H54 (cell line): ENCODE measurements around the gene CECR2.

ENCODE experiments used
- DNase-seq: peaks from one replicate; pipeline ENCODE4 v3.0.0; 2011; ENCODE audit warnings: low spot score, mixed read lengths; ENCODE audit not compliant: insufficient read length
- FAIRE-seq: peaks from 3 replicates; lab custom pipeline; 2011; peaks lifted over from hg19 to GRCh38; lab: Jason Lieb, UNC
- POLR2A ChIP-seq: IDR thresholded peaks from 2 replicates; pipeline ENCODE4 v1.6.1; 2011; ENCODE audit warnings: low read depth, mild to moderate bottlenecking, low read length

The CECR2 gene

GRCh38 chr22:17476838-17477237 lies 107.6 kb downstream of the CECR2 start:
- FAIRE-seq (no peak), DNase-seq (no peak)
- no peak for TF ChIP-seq POLR2A

- no peak for DNase-seq
- FAIRE-seq: no peak
- no peak for TF ChIP-seq POLR2A
Measured at GRCh38 chr22:17477391-17477833, 108.2 kb downstream of the CECR2 start.

- FAIRE-seq (no peak), DNase-seq (no peak)
- no peak for TF ChIP-seq POLR2A
Measured at GRCh38 chr22:17479135-17479534, 109.9 kb downstream of the CECR2 start.

- no peak for FAIRE-seq
- no peak for TF ChIP-seq POLR2A
- DNase-seq: no peak
Measured at GRCh38 chr22:17481424-17481823, 112.2 kb downstream of the CECR2 start.

- FAIRE-seq (no peak), DNase-seq (no peak)
- TF ChIP-seq POLR2A: no peak
Measured at GRCh38 chr22:17483688-17484372, 114.6 kb downstream of the CECR2 start.

- FAIRE-seq: no peak
- no peak for DNase-seq
- no peak for TF ChIP-seq POLR2A
Measured at GRCh38 chr22:17484608-17485007, 115.3 kb downstream of the CECR2 start.

GRCh38 chr22:17486313-17486712 lies 117.1 kb downstream of the CECR2 start:
- no peak for TF ChIP-seq POLR2A
- DNase-seq: no peak
- FAIRE-seq: no peak

GRCh38 chr22:17486719-17487118 lies 117.5 kb downstream of the CECR2 start:
- FAIRE-seq: no peak
- no peak for DNase-seq
- TF ChIP-seq POLR2A: no peak

- FAIRE-seq: no peak
- DNase-seq: no peak
- TF ChIP-seq POLR2A: no peak
Measured at GRCh38 chr22:17489101-17489500, 119.8 kb downstream of the CECR2 start.

GRCh38 chr22:17491090-17491640 lies 121.9 kb downstream of the CECR2 start:
- FAIRE-seq: no peak
- no peak for TF ChIP-seq POLR2A
- no peak for DNase-seq

GRCh38 chr22:17492247-17492646 lies 123.0 kb downstream of the CECR2 start:
- no peak for TF ChIP-seq POLR2A
- FAIRE-seq (no peak), DNase-seq (no peak)

- DNase-seq: no peak
- TF ChIP-seq POLR2A: no peak
- no peak for FAIRE-seq
Measured at GRCh38 chr22:17493419-17493981, 124.2 kb downstream of the CECR2 start.

- DNase-seq (no peak), FAIRE-seq (no peak)
- TF ChIP-seq POLR2A: no peak
Measured at GRCh38 chr22:17496841-17497240, 127.6 kb downstream of the CECR2 start.

- DNase-seq: peak; percentile 13
- TF ChIP-seq POLR2A: no peak
- no peak for FAIRE-seq
Measured at GRCh38 chr22:17501679-17502285, 132.5 kb downstream of the CECR2 start.
